OCI-LY1 (cell line): Measurements from ENCODE around the gene PRPF31.

Experiments used
- H2AFZ ChIP-seq: fragments of 200-600 bp; sonication (generic), shearing (Covaris generic); 2 replicates; pipeline ENCODE4 v1.6.0; 2014; ENCODE audit warnings: antibody characterized with exemption, mild to moderate bottlenecking, low read length
- H3F3A ChIP-seq: fragments of 200-600 bp; sonication (generic), shearing (Covaris generic); 2 replicates; pipeline ENCODE4 v1.6.0; 2014; ENCODE audit warnings: mild to moderate bottlenecking, antibody characterized with exemption, low read length, moderate library complexity; ENCODE audit not compliant: insufficient read depth
- H3K27ac ChIP-seq: fragments of 200-600 bp; sonication (generic); 2 replicates; pipeline ENCODE4 v1.5.1; 2014; ENCODE audit warnings: low read length, mixed run types, mild to moderate bottlenecking, low read depth; ENCODE audit not compliant: poor library complexity, severe bottlenecking
- H3K27me3 ChIP-seq: fragments of 200-600 bp; sonication (generic); 2 replicates; pipeline ENCODE4 v1.6.0; 2014; ENCODE audit warnings: antibody characterized with exemption, mild to moderate bottlenecking, low read length, moderate library complexity; ENCODE audit not compliant: insufficient read depth
- H3K36me3 ChIP-seq: fragments of 200-600 bp; sonication (generic); 2 replicates; pipeline ENCODE4 v1.6.1; 2014; ENCODE audit warnings: mild to moderate bottlenecking, antibody characterized with exemption, low read length, moderate library complexity, mixed read lengths; ENCODE audit not compliant: insufficient read depth
- H3K4me1 ChIP-seq: fragments of 200-600 bp; sonication (generic); 2 replicates; pipeline ENCODE4 v1.5.1; 2014; ENCODE audit warnings: mild to moderate bottlenecking, low read length, moderate library complexity; ENCODE audit not compliant: insufficient read depth, severe bottlenecking
- H3K4me2 ChIP-seq: fragments of 200-600 bp; sonication (generic), shearing (Covaris generic); 2 replicates; pipeline ENCODE4 v1.6.1; 2014; ENCODE audit warnings: low read length
- H3K4me3 ChIP-seq: fragments of 200-600 bp; sonication (generic); 2 replicates; pipeline ENCODE4 v1.5.1; 2014; ENCODE audit warnings: low read length, low read depth, mild to moderate bottlenecking, mixed read lengths; ENCODE audit not compliant: poor library complexity, severe bottlenecking
- H3K79me2 ChIP-seq: fragments of 200-600 bp; shearing (Covaris generic); 2 replicates; pipeline ENCODE4 v1.6.1; 2016; ENCODE audit warnings: mixed run types, low read length, mixed read lengths; ENCODE audit not compliant: insufficient read depth
- H3K9ac ChIP-seq: fragments of 200-600 bp; sonication (generic), shearing (Covaris generic); 2 replicates; pipeline ENCODE4 v1.6.1; 2014; ENCODE audit warnings: mild to moderate bottlenecking, low read length, mixed read lengths
- H3K9me2 ChIP-seq: fragments of 200-600 bp; sonication (generic), shearing (Covaris generic); 2 replicates; pipeline ENCODE4 v1.6.1; 2014; ENCODE audit warnings: low read depth, mild to moderate bottlenecking, low read length, mixed read lengths
- H3K9me3 ChIP-seq: fragments of 200-600 bp; shearing (Covaris generic); 2 replicates; pipeline ENCODE4 v1.6.1; 2014; ENCODE audit warnings: low read length, mixed read lengths
- H4K20me1 ChIP-seq: fragments of 200-600 bp; sonication (generic), shearing (Covaris generic); 2 replicates; pipeline ENCODE4 v1.6.0; 2016; ENCODE audit warnings: mild to moderate bottlenecking, low read length; ENCODE audit not compliant: insufficient read depth
- EZH2 ChIP-seq: fragments of 200-600 bp; sonication (generic), shearing (Covaris generic); IDR thresholded peaks from 2 replicates; pipeline ENCODE4 v1.8.0; 2017; ENCODE audit warnings: borderline replicate concordance, mixed run types, mild to moderate bottlenecking, antibody characterized with exemption, low read length, moderate library complexity, mixed read lengths
- TF ChIP-seq, protein P1 (sequence below): fragments of 200-600 bp; sonication (generic), shearing (Covaris generic); IDR thresholded peaks from 2 replicates; pipeline ENCODE4 v1.5.1; 2017; ENCODE audit warnings: mild to moderate bottlenecking, antibody characterized with exemption, low read length, moderate library complexity, mixed read lengths

Gene PRPF31

DNA sequence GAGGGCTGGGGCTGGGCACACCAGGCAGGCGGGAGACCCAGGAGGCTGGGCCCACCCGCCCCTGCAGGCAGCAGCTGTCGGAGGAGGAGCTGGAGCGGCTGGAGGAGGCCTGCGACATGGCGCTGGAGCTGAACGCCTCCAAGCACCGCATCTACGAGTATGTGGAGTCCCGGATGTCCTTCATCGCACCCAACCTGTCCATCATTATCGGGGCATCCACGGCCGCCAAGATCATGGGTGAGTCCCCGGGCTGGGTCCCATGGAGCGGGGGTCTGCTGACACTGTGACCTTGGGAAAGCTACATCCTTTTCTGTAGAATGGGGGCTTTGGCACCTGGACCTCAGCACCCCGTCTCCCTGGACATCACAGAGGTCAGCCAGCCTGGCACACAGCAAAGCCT is 8.1 kb downstream of the PRPF31 start:
- Histone ChIP-seq H3K27me3 (no peaks in the 10 kb centered on the region), H3K4me1 (no peaks in the 10 kb centered on the region), H3K9me3 (no peaks in the 10 kb centered on the region), H3K27ac (no peak overlapping the region), H3K9me2 (no peaks in the 10 kb centered on the region), H4K20me1 (no peaks in the 10 kb centered on the region), H3K9ac (no peak overlapping the region), H3K36me3 (peaks cover 84% of the 10 kb centered on the region), H3K4me2 (no peak overlapping the region), H2AFZ (no peak overlapping the region), H3K4me3 (no peak overlapping the region), H3F3A (no peaks in the 10 kb centered on the region), H3K79me2 (no peaks in the 10 kb centered on the region)
- TF ChIP-seq, protein P1, sequence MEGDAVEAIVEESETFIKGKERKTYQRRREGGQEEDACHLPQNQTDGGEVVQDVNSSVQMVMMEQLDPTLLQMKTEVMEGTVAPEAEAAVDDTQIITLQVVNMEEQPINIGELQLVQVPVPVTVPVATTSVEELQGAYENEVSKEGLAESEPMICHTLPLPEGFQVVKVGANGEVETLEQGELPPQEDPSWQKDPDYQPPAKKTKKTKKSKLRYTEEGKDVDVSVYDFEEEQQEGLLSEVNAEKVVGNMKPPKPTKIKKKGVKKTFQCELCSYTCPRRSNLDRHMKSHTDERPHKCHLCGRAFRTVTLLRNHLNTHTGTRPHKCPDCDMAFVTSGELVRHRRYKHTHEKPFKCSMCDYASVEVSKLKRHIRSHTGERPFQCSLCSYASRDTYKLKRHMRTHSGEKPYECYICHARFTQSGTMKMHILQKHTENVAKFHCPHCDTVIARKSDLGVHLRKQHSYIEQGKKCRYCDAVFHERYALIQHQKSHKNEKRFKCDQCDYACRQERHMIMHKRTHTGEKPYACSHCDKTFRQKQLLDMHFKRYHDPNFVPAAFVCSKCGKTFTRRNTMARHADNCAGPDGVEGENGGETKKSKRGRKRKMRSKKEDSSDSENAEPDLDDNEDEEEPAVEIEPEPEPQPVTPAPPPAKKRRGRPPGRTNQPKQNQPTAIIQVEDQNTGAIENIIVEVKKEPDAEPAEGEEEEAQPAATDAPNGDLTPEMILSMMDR: no peak
- TF ChIP-seq EZH2: no peak

DNA sequence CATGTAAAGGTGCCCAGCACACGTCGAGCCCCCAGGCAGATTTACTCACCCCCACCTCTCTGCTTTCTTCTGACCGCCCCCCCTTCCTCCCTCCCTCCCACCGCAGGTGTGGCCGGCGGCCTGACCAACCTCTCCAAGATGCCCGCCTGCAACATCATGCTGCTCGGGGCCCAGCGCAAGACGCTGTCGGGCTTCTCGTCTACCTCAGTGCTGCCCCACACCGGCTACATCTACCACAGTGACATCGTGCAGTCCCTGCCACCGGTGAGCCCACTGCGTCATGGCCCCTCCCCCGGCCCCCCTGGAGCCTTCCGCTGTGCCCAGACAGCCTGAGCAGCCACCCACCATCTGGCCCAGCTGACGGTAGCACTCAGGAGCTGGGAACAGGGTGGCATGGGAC is 8.8 kb downstream of the PRPF31 start:
- Histone ChIP-seq H3K27me3 (no peaks in the 10 kb centered on the region), H3K27ac (no peak overlapping the region), H2AFZ (no peak overlapping the region), H3K36me3 (peaks cover 87% of the 10 kb centered on the region), H3K4me2 (no peak overlapping the region), H3F3A (no peaks in the 10 kb centered on the region), H4K20me1 (no peaks in the 10 kb centered on the region), H3K4me1 (no peaks in the 10 kb centered on the region), H3K79me2 (no peaks in the 10 kb centered on the region), H3K9me3 (no peaks in the 10 kb centered on the region), H3K4me3 (no peak overlapping the region), H3K9ac (no peak overlapping the region), H3K9me2 (no peaks in the 10 kb centered on the region)
- no peak for TF ChIP-seq EZH2
- TF ChIP-seq, protein P1: no peak

DNA sequence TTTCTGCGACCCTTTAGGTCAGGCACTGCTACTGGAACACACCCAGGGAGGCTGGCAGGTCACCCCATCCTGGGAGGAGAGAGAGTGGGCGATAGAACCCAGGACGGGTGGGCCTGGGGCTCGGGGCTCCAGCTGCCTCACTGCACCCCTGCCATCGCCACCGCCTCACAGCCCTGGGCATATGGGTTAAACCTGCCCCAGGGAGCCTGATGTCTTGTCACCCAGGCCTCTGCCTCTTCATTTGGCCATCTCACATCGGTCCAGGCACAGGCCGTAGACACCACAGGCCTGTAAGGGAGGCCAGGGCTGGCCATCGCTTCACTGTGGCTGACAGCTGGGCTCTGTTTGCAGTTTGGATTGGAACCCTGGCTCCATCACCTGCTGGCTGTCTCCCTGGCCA is 10.2 kb downstream of the PRPF31 start:
- no peaks in the 10 kb centered on the region for H3K27me3 ChIP-seq
- H2AFZ ChIP-seq: no peak overlapping the region
- no peaks in the 10 kb centered on the region for H3F3A ChIP-seq
- H3K4me1 ChIP-seq: no peaks in the 10 kb centered on the region
- no peaks in the 10 kb centered on the region for H3K9me3 ChIP-seq
- TF ChIP-seq, protein P1: no peak
- no peak for TF ChIP-seq EZH2
- no peak overlapping the region for H3K4me2 ChIP-seq
- no peak overlapping the region for H3K9ac ChIP-seq
- H4K20me1 ChIP-seq: no peaks in the 10 kb centered on the region
- peaks cover 83% of the 10 kb centered on the region for H3K36me3 ChIP-seq
- no peak overlapping the region for H3K4me3 ChIP-seq
- H3K79me2 ChIP-seq: no peaks in the 10 kb centered on the region
- H3K27ac ChIP-seq: no peak overlapping the region
- H3K9me2 ChIP-seq: no peaks in the 10 kb centered on the region
